Measurements from ENCODE around the gene KLHDC7B.

- no peak for TF ChIP-seq CTCF (IDR thresholded peaks at IDR 0.05)
- no peak for TF ChIP-seq POLR2A (IDR thresholded peaks at IDR 0.05)
Measured at GRCh38 chr22:50575426-50575941, 29.8 kb downstream of the KLHDC7B start.
